CD4-positive, alpha-beta T cell treated with Interleukin-4 for 1 hour (primary cell): ENCODE measurements around the gene BPI.
"Not testable (repeated sequence)": the region's sequence is repeated elsewhere in the genome, so short reads cannot be mapped to it uniquely, and the experiment has no call there.

Experiments used
- DNase-seq, 2 donors: peaks; one replicate each; pipeline ENCODE4 v3.0.0-alpha.2; 2020 to 2022

BPI gene

DNA sequence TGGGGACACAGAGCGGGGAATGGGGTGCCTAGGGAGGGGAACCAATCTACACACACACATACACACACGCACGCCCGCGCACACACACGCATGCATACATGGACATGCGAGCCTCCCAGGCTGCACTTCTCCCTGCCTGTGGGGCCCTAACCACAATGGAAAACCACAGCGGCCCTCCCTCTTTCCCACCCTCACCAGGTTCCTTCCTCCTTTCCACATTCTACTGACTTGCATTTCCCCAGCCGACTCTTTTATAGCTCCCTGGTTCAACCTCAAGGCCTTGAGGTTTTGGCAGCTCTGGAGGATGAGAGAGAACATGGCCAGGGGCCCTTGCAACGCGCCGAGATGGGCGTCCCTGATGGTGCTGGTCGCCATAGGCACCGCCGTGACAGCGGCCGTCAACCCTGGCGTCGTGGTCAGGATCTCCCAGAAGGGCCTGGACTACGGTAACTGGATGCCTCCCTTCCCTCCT lies at the start of gene BPI:
TSS of gene BPI (plus strand) at position 249 of the 472 bp plus-strand sequence. CDS start at position 317, 68 bp downstream.
- peak in 1 of 2 donors; percentile 54 for DNase-seq

- not testable (repeated sequence) for DNase-seq
Measured at GRCh38 chr20:38254621-38255020, 49.3 kb upstream of the BPI start.

DNA sequence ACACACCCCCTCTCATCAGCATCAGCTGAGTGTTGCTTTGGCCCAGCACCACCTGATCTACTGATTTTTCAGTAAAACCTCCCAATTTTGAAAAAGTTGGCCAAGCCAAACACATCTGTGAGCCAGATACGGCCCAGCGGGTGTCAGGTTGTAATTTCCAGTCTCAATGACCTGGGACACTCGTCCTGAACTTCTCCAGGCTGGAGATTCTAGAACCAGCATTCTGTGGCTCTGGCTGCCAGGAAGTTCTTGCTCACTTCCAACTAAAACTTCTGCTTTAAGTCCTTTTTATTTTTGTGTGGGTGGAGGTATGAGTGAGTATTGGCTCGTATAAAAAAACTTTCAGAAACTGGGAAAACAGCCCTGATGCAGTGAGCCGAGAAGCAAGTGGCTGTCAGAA lies 48.6 kb upstream of the BPI start:
- no peak for DNase-seq

DNA sequence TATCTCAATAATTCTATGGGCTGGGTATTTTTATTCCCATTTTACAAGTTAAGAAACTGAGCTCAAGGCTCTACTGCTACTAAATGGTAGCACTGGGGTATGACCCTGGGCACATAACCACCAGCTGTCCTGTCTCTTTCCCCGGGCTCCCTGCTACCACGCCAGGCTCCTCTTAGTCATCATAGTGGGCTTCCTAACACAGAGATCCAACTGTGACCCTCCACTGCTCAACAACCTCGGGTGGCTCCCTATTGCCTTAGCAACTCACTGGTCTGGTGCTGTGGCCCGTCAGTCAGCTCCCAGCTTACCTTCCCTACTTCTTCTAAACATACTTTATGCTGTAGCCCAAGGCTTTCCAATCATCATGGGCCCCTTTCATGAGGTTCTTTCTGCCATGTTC lies 47.9 kb upstream of the BPI start:
- DNase-seq: no peak

DNA sequence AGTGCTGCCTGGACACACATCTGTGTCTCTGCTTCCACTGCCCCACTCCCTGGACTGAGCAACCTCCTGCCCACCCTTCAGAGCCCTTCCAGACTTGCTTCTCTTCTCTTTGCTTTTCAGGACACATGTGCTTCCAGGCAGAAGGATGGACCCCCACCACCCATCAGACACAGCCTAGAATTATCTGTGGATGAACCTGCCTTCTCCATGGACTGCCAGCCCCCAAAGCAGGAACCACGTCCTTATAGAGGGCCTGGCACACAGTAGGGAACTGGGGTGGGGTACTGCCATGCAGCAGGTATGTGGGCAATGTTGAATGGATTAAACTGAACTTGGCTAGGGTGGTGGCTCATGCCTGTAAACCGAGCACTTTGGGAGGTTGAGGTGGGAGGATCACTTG lies 47.0 kb upstream of the BPI start:
- DNase-seq: no peak

DNA sequence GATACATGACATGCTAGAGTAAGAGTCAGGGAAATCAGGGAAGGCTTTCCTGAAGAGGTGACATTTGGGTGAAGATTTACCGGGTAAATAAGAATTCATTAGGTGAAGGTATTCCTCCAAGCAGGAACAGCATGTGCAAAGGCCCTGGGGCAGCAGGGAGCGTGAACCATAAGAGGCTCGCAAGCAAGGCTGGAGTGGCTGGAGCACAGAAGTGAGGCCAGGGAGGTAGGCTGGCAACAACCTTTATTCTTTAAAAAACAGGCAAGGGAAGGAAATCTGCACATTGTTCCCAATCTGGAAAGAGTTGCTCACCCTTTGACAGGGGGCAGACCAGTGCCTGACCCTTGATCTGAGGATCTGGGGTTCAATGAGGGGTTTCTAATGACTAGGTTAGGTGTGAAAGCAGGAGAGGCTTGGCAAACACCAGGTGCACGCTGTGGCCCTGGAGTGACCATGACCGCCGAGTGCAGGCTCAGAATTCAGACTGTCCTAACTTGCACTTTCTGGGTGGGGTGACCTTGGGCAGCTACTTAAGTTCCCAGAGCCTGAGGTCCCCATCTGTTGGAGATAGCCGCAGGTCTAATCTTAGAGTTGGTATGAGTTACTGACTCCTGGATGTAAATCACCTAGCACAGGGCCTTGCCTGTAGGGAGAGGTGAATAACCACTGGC lies 45.3 kb upstream of the BPI start:
- DNase-seq: no peak

GRCh38 chr20:38260025-38260377 lies 44.0 kb upstream of the BPI start:
- DNase-seq: no peak

DNA sequence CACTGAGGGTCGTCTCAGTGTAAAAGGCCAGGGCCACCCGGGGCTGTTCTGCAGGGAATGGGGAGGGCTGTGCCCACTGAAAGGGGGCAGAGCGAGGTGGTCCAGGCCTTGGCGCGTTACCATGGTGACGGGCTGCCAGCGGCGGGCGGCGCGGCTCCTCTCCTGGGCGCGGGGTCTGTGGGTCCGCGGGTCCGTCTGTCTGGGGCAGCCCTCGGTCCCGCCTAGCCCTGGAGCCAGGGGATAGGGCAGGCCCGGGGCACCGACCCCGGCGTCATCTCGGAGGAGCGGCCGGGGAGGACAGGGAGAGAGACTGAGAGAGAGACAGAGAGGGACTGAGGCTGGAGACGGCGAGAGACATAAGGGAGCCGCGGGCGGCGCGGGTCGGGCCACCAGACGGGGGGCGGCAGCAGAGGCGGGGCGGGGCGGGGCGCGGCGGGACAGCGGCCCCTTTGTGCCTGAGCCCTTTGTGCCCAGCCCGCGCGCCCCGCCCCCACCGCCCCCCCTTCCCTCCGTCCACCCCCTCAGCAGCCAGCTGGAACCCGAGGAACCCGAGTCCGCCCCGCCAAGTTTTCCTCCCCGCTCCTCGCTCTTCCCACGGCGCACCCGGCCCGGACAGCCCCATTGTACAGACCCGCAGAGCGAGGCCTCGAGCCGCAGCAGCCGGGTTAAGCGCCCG lies 43.4 kb upstream of the BPI start, which contains the start of gene KIAA1755:
TSS of gene KIAA1755 (minus strand) at position 358 of the 676 bp plus-strand sequence. CDS start at position 123, 235 bp downstream.
- DNase-seq: no peak

GRCh38 chr20:38261054-38261390 lies 42.9 kb upstream of the BPI start:
- no peak for DNase-seq

- DNase-seq: no peak
Measured at GRCh38 chr20:38262931-38263330, 41.0 kb upstream of the BPI start.

DNA sequence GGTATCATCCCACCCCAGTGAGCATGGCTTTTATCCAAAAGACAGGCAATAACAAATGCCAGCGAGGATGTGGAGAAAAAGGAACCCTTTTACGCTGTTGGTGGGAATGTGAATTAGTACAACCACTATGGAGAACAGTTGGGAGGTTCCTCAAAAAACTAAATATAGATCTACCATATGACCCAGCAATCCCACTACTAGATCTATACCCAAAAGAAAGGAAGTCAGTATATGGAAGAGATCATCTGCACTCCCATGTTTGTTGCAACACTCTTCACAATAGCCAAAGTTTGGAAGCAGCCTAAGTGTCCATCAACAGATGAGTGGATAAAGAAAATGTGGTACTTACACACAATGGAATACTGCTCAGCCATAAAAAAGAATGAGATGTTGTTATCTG lies 37.5 kb upstream of the BPI start:
- no peak for DNase-seq

DNA sequence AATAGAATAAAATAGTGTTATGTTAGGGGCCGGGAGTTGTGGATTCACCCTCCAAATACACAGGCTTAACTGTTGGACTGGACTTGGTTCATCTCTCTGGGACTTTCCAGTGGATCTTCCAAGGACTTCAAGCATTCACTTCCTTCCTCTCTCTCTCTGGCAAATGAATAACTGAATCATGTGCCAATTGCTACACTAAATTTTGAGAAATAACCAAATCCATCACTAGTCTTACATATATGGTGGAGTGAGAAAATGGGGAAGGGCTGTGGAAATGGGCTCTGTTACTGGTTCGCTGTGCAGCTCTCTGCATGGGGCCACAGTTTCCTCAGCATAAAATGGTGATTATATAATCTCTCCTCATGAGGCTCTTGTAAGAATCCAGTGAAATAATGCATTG lies 36.7 kb upstream of the BPI start:
- no peak for DNase-seq

DNA sequence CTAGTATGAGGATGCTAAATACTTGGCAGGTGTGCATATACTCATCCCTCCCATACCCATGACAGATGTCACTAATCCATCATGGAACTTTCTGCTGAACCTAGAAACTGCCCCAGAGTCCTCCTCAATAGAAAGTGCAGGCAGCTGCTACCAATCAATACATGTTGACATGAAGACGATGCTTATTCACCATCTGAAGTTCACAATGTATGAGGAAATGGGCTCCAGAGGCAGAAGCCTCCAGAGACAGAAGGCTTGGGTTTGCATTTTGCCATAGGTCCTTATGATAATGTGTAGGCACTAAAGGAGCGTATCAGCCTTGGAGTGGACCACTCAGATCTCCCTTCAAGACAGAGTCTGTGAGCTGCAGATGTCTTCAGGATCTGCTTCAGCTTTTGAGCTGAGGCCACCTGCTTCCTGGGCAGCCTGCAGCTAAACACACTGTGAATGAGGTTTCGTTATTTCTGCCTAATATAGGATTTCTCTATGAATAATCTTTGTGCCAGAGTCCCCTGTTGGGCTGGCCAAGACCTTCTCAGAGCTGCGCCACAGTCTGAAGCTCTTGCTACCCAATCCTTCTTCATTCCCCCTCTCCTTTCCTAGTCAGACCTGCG lies 35.9 kb upstream of the BPI start:
- DNase-seq: no peak

DNA sequence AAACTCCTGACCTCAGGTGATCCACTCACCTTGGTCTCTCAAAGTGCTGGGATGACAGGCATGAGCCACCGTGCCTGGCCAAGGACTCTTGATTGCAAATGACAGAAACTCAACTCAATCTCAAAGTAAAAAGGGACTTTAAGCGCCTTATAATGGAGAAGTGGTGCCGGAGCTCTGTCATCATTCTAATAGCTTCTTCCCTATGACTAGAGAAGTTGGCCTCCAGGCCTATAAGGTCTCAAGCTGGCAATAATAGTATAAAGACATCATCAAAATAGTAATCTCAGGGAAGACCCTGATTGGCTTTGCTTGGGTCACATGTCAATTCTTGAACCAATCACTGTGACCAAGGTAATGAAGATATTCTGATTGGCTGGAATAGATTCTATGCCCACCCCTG lies 34.9 kb upstream of the BPI start:
- no peak for DNase-seq

DNA sequence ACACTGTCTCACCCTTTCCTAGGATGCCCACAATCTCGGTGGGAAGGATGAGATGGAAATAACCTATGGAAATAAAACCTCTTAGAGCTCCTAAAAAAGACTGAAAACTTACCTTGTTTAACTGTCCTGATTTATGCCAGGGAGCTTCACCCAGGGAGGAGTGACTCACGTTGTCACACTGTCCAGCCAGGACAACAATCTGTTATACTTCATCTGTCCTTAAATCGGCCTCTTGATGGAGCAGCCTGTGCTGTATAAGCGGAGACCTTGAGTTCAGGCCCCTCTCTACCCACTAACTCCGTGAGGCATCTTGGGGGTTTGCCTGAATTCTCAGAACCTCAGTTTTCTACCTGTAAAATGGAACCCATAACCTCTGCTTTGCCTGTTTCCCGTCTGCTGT lies 34.2 kb upstream of the BPI start:
- no peak for DNase-seq

GRCh38 chr20:38270869-38271605 lies 32.9 kb upstream of the BPI start:
- no peak for DNase-seq

- DNase-seq: no peak
Measured at GRCh38 chr20:38271608-38272120, 32.3 kb upstream of the BPI start.

GRCh38 chr20:38272398-38272797 lies 31.6 kb upstream of the BPI start:
- no peak for DNase-seq

DNA sequence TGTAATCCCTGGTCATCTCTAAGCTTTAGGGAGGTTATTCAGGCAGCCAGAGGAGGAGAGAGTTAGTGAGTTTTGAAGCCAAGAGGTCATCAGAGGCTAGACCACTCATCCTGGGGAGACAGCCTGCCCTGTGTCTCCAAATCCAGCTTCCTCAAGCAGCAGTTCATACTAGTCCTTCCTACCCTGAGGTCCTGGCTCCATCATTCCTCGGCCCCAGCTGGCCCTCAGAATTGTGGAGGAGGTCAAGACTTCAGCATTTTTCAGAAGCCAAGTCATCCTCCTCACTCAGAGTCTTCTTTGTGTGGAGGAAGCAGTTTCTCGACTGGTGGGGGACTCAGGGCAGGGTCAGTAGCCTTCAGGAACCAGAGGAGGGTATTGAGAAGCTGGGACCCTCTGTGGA lies 31.0 kb upstream of the BPI start:
- DNase-seq: no peak

GRCh38 chr20:38275815-38276550 lies 28.0 kb upstream of the BPI start:
- peak in 1 of 2 donors; percentile 38 for DNase-seq

DNA sequence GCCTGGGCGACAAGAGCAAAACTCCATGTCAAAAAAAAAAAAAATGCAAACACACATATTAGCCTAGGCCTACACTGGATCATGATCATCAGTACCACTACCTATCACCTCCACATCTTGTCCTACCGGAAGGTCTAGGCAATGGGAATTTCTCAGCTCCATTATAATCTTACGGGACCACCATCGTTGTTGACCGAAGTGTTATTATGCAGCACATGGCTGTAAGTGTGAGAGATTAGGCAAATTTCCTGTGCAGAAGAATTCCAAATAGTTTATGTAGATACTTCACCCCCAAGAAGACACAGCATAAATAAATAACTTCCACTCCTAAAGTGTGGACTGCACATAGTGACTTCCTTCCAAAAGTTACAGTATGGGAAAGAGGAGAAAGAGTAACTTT lies 26.7 kb upstream of the BPI start:
- DNase-seq: no peak

- DNase-seq: no peak
Measured at GRCh38 chr20:38277691-38278090, 26.3 kb upstream of the BPI start.

DNA sequence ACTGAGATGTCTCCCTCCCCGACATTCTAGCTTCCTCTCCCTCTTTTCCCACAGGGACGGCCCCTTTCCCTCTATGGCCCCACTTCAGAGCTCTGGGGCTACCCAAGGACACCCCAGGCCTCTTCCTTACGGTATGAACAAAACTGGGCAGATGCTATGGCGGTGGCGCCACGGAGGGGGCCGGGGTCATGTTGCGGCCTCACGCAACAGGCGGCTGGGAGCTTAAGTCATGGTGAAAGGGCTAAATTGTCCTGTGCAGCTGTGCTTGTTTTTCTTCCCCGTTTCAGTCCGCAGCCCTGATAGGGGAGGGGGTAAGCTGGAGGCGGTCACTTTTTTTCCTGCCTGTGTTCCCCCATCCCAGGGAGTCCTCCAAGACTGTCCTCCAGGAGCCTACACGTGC lies 25.8 kb upstream of the BPI start:
- DNase-seq: no peak
